Fibroblast of lung (primary cell): Measurements from ENCODE around the gene FAM83B. TPM values are rescaled to one million over a fixed set of nuclear protein-coding genes. Genes with fewer than 3 reads are reported as not detected.

Experiments used
- DNase-seq, 2 donors: peaks; one replicate each; pipeline versions ENCODE4 v3.0.0 to v3.0.0-alpha.2; 2010; ENCODE audit warnings: low read depth in 2 of 2
- H2AFZ ChIP-seq: 2 replicates; pipeline ENCODE4 v1.5.1; 2012; ENCODE audit warnings: low read length, control low read depth, inconsistent platforms
- H3K27ac ChIP-seq: 2 replicates; pipeline ENCODE4 v1.5.1; 2011; ENCODE audit warnings: low read length, control low read depth; ENCODE audit not compliant: insufficient read depth
- H3K27me3 ChIP-seq: 2 replicates; pipeline ENCODE4 v1.5.1; 2011; ENCODE audit warnings: mild to moderate bottlenecking, low read length; ENCODE audit not compliant: control insufficient read depth, insufficient read depth
- H3K36me3 ChIP-seq: 2 replicates; pipeline ENCODE4 v1.5.1; 2011; ENCODE audit warnings: low read length; ENCODE audit not compliant: control insufficient read depth, insufficient read depth
- H3K4me1 ChIP-seq: 2 replicates; pipeline ENCODE4 v1.5.1; 2011; ENCODE audit warnings: low read length; ENCODE audit not compliant: control insufficient read depth, insufficient read depth; ENCODE audit errors: extremely low read depth
- H3K4me2 ChIP-seq: 2 replicates; pipeline ENCODE4 v1.5.1; 2011; ENCODE audit warnings: low read length, control low read depth; ENCODE audit not compliant: insufficient read depth; ENCODE audit errors: extremely low read depth
- H3K4me3 ChIP-seq, 4 experiments: fragments of 200-600 bp in 1 of 4; sonication (generic) in 1 of 4; replicated peaks in 1 of 4; 2 replicates each; pipeline ENCODE4 v1.5.1; 2011 to 2016; ENCODE audit warnings: low read length in 4 of 4, low read depth in 3 of 4, mild to moderate bottlenecking in 3 of 4, control low read depth in 2 of 4, inconsistent platforms in 1 of 4, mixed read lengths in 1 of 4; ENCODE audit not compliant: insufficient read depth in 1 of 4; ENCODE audit errors: control extremely low read depth in 1 of 4
- H3K79me2 ChIP-seq: 2 replicates; pipeline ENCODE4 v1.5.1; 2012; ENCODE audit warnings: mild to moderate bottlenecking, low read length, inconsistent platforms; ENCODE audit not compliant: control insufficient read depth, insufficient read depth
- H3K9ac ChIP-seq: 2 replicates; pipeline ENCODE4 v1.5.1; 2011; ENCODE audit warnings: mild to moderate bottlenecking, low read length, control low read depth; ENCODE audit not compliant: insufficient read depth
- H3K9me3 ChIP-seq: 2 replicates; pipeline ENCODE4 v1.5.1; 2012; ENCODE audit warnings: low read depth, low read length; ENCODE audit not compliant: control insufficient read depth, insufficient read depth
- H4K20me1 ChIP-seq: 2 replicates; pipeline ENCODE4 v1.5.1; 2011; ENCODE audit warnings: low read length; ENCODE audit not compliant: control insufficient read depth, insufficient read depth; ENCODE audit errors: extremely low read depth
- CTCF ChIP-seq, 2 donors: IDR thresholded peaks in 1 of 2; conservative IDR thresholded peaks in 1 of 2; 1 replicate in 1 of 2; 2 replicates in 1 of 2; pipeline ENCODE4 v1.5.1; 2011 to 2012; ENCODE audit warnings: low read length in 2 of 2, control low read depth in 1 of 2, inconsistent platforms in 1 of 2, low read depth in 1 of 2, mild to moderate bottlenecking in 1 of 2
- EZH2 ChIP-seq: IDR thresholded peaks from 2 replicates; pipeline ENCODE4 v1.5.1; 2012; ENCODE audit warnings: low read length, control low read depth, mild to moderate bottlenecking; ENCODE audit errors: missing control alignments
- polyA plus RNA-seq, 2 donors: library from polyadenylated mRNA; depleted of rRNA in 1 of 2; stranded (reverse) in 1 of 2; unstranded in 1 of 2; fragments of >200 nt; gene quantifications; 2 replicates each; pipeline ENCODE4 v1.2.1, GENCODE V29; 2011 to 2012; ENCODE audit warnings: missing spikeins in 1 of 2
- total RNA-seq: library from RNA; depleted of rRNA; stranded (reverse); fragments of >200 nt; gene quantifications from 2 replicates; pipeline ENCODE4 v1.2.1, GENCODE V29; 2014

FAM83B gene
- total and polyA plus RNA-seq, 2 donors (not counting 1 experiment from before 2014, with no cell fraction given) = under 0.01 TPM; not detected in 1

GRCh38 chr6:54937371-54937770, 90.8 kb downstream of the FAM83B start:
- Histone ChIP-seq H3K4me3 (no peak overlapping the region), H3K79me2 (no peaks in the 10 kb centered on the region), H3K36me3 (no peaks in the 10 kb centered on the region), H3K4me1 (no peaks in the 10 kb centered on the region), H3K4me2 (no peak overlapping the region), H3K9ac (no peak overlapping the region), H2AFZ (no peak overlapping the region), H4K20me1 (no peaks in the 10 kb centered on the region), H3K9me3 (no peaks in the 10 kb centered on the region), H3K27ac (no peak overlapping the region), H3K27me3 (no peaks in the 10 kb centered on the region)
- no peak for DNase-seq
- TF ChIP-seq EZH2 (no peak), CTCF (conservative IDR thresholded peaks at IDR 0.05 in 1 of 2, IDR thresholded peaks at IDR 0.05 in 1 of 2; ENCODE audit: low read depth in 1 of 2, low read length in 2 of 2) (no peak)

GRCh38 chr6:54957698-54958097, 111.1 kb downstream of the FAM83B start:
- no peak overlapping the region for H3K27ac ChIP-seq
- no peaks in the 10 kb centered on the region for H4K20me1 ChIP-seq
- no peak for TF ChIP-seq EZH2
- TF ChIP-seq CTCF (conservative IDR thresholded peaks at IDR 0.05 in 1 of 2, IDR thresholded peaks at IDR 0.05 in 1 of 2; ENCODE audit: low read depth in 1 of 2, low read length in 2 of 2) = no peak
- no peaks in the 10 kb centered on the region for H3K36me3 ChIP-seq
- H3K79me2 ChIP-seq = no peaks in the 10 kb centered on the region
- H2AFZ ChIP-seq = no peak overlapping the region
- H3K4me2 ChIP-seq = no peak overlapping the region
- no peaks in the 10 kb centered on the region for H3K27me3 ChIP-seq
- no peaks in the 10 kb centered on the region for H3K4me1 ChIP-seq
- no peak for DNase-seq
- H3K9ac ChIP-seq = no peak overlapping the region
- H3K9me3 ChIP-seq = no peaks in the 10 kb centered on the region
- no peak overlapping the region for H3K4me3 ChIP-seq

- Histone ChIP-seq H2AFZ (no peak overlapping the region), H3K27me3 (no peaks in the 10 kb centered on the region), H3K27ac (no peak overlapping the region), H3K9me3 (no peaks in the 10 kb centered on the region), H3K4me3 (no peak overlapping the region), H3K9ac (no peak overlapping the region), H3K79me2 (no peaks in the 10 kb centered on the region), H3K4me2 (no peak overlapping the region), H4K20me1 (no peaks in the 10 kb centered on the region), H3K36me3 (no peaks in the 10 kb centered on the region), H3K4me1 (no peaks in the 10 kb centered on the region)
- DNase-seq = no peak
- TF ChIP-seq CTCF (conservative IDR thresholded peaks at IDR 0.05 in 1 of 2, IDR thresholded peaks at IDR 0.05 in 1 of 2; ENCODE audit: low read depth in 1 of 2, low read length in 2 of 2) = no peak
- no peak for TF ChIP-seq EZH2
These were observed 111.9 kb downstream of the FAM83B start for GRCh38 chr6:54958446-54958845.
